Liver (tissue), 3 donors: ENCODE results near the gene KCND2.

ENCODE experiments used
- ATF3 ChIP-seq: IDR thresholded peaks from 2 replicates; pipeline ENCODE4 v1.6.1; 2016; ENCODE audit warnings: antibody characterized with exemption
- CTCF ChIP-seq: fragments of 150-350 bp; IDR thresholded peaks from 2 replicates; pipeline ENCODE4 v1.5.1; 2017; ENCODE audit warnings: improper control_type of control experiment, low read depth, low read length; ENCODE audit not compliant: missing input control
- EGR1 ChIP-seq, 2 donors: IDR thresholded peaks; 2 replicates each; pipeline ENCODE4 v1.6.1; 2016 to 2018; ENCODE audit warnings: antibody characterized with exemption in 2 of 2, low read depth in 2 of 2
- HNF4A ChIP-seq, 2 donors: conservative IDR thresholded peaks; 2 replicates each; pipeline ENCODE4 v1.6.1; 2016; ENCODE audit warnings: antibody characterized with exemption in 2 of 2, mild to moderate bottlenecking in 2 of 2
- JUND ChIP-seq, 2 donors: IDR thresholded peaks; 2 replicates each; pipeline ENCODE4 v1.6.1; 2016; ENCODE audit warnings: antibody characterized with exemption in 2 of 2
- REST ChIP-seq: IDR thresholded peaks from 2 replicates; pipeline ENCODE4 v1.6.1; 2016; ENCODE audit warnings: antibody characterized with exemption, mild to moderate bottlenecking
- SP1 ChIP-seq: IDR thresholded peaks from 2 replicates; pipeline ENCODE4 v1.6.1; 2018; ENCODE audit warnings: antibody characterized with exemption, mild to moderate bottlenecking
- TAF1 ChIP-seq: conservative IDR thresholded peaks from 2 replicates; pipeline ENCODE4 v1.6.1; 2016; ENCODE audit warnings: antibody characterized with exemption, mild to moderate bottlenecking
- YY1 ChIP-seq: IDR thresholded peaks from 2 replicates; pipeline ENCODE4 v1.6.1; 2016; ENCODE audit warnings: antibody characterized with exemption, mild to moderate bottlenecking
- donor health status: healthy.
- donor health status: healthy.

- TF ChIP-seq CTCF (no peak), SP1 (no peak), ATF3 (no peak), EGR1 (IDR thresholded peaks at IDR 0.05; ENCODE audit: low read depth in 2 of 2) (no peak), JUND (IDR thresholded peaks at IDR 0.05) (no peak), REST (no peak), TAF1 (no peak), HNF4A (conservative IDR thresholded peaks at IDR 0.05) (no peak), YY1 (no peak)
Observed at GRCh38 chr7:120444650-120445049, 171.7 kb downstream of the KCND2 start.
